OCI-LY7 (cell line): ENCODE data around the gene SH3TC2. TPM values are rescaled to one million over a fixed set of nuclear protein-coding genes. Genes with fewer than 3 reads are reported as not detected.

Experiments used
- BruUV-seq: library from RNA; stranded (reverse); fragments of 400-500 nt; replicated peaks from 2 replicates; lab custom pipeline; 2021; lab: Mats Ljungman, UMichigan
- CTCF ChIA-PET: fragments of 300-600 bp; sonication (Branson Sonifier 250); formaldehyde crosslinking; loops from one replicate; lab custom pipeline; 2022; ENCODE audit warnings: antibody characterized with exemption; ENCODE audit not compliant: unreplicated experiment; lab: Charles Lee
- POLR2A ChIA-PET: fragments of 300-600 bp; sonication (Branson Sonifier 250); formaldehyde crosslinking; loops from one replicate; lab custom pipeline; 2022; ENCODE audit warnings: antibody characterized with exemption; lab: Charles Lee
- DNase-seq: peaks from one replicate; pipeline ENCODE4 v3.0.0-alpha.2; 2015; ENCODE audit warnings: low spot score
- H2AFZ ChIP-seq: fragments of 200-600 bp; sonication (generic), shearing (Covaris generic); 2 replicates; pipeline ENCODE4 v1.6.1; 2014; ENCODE audit warnings: mild to moderate bottlenecking, antibody characterized with exemption, low read length, moderate library complexity
- H3K27ac ChIP-seq: fragments of 200-600 bp; sonication (generic); 2 replicates; pipeline ENCODE4 v1.5.1; 2014; ENCODE audit warnings: mixed run types, low read depth, mild to moderate bottlenecking, moderate library complexity, low read length, inconsistent platforms; ENCODE audit not compliant: poor library complexity, severe bottlenecking
- H3K36me3 ChIP-seq: fragments of 200-600 bp; sonication (generic); 2 replicates; pipeline ENCODE4 v1.6.1; 2014; ENCODE audit warnings: mild to moderate bottlenecking, antibody characterized with exemption, low read length, moderate library complexity, mixed read lengths; ENCODE audit not compliant: insufficient read depth
- H3K4me1 ChIP-seq: fragments of 200-600 bp; sonication (generic); 2 replicates; pipeline ENCODE4 v1.5.1; 2014; ENCODE audit warnings: mild to moderate bottlenecking, low read length; ENCODE audit not compliant: insufficient read depth, poor library complexity, severe bottlenecking
- H3K4me2 ChIP-seq: fragments of 200-600 bp; sonication (generic); 2 replicates; pipeline ENCODE4 v1.6.1; 2014; ENCODE audit warnings: mild to moderate bottlenecking, low read length
- H3K4me3 ChIP-seq: fragments of 200-600 bp; sonication (generic); 2 replicates; pipeline ENCODE4 v1.5.1; 2014; ENCODE audit warnings: mild to moderate bottlenecking, low read depth, low read length; ENCODE audit not compliant: poor library complexity, severe bottlenecking
- H3K79me2 ChIP-seq: fragments of 200-600 bp; sonication (generic); 2 replicates; pipeline ENCODE4 v1.6.1; 2016; ENCODE audit warnings: low read depth, mild to moderate bottlenecking, low read length, moderate library complexity, mixed read lengths; ENCODE audit not compliant: insufficient read depth
- H3K9me2 ChIP-seq: fragments of 200-600 bp; sonication (generic); 2 replicates; pipeline ENCODE4 v1.6.1; 2016; ENCODE audit warnings: mild to moderate bottlenecking, low read length, mixed read lengths; ENCODE audit not compliant: insufficient read depth
- H3K9me3 ChIP-seq: fragments of 200-600 bp; sonication (generic); 2 replicates; pipeline ENCODE4 v1.6.1; 2014; ENCODE audit warnings: mild to moderate bottlenecking, mixed run types, low read length, mixed read lengths
- H4K20me1 ChIP-seq: fragments of 200-600 bp; sonication (generic); 2 replicates; pipeline ENCODE4 v1.6.1; 2014; ENCODE audit warnings: mild to moderate bottlenecking, antibody characterized with exemption, low read length, moderate library complexity, mixed read lengths; ENCODE audit not compliant: insufficient read depth
- CTCF ChIP-seq: fragments of 200-600 bp; sonication (generic); conservative IDR thresholded peaks from 2 replicates; pipeline ENCODE4 v1.5.1; 2014; ENCODE audit warnings: mild to moderate bottlenecking, antibody characterized with exemption, low read length, moderate library complexity, mixed read lengths
- EZH2phosphoT487 ChIP-seq: fragments of 200-600 bp; sonication (generic); IDR thresholded peaks from 2 replicates; pipeline ENCODE4 v1.6.1; 2018; ENCODE audit warnings: low read depth, borderline replicate concordance, mild to moderate bottlenecking, mixed run types, antibody characterized with exemption, low read length, moderate library complexity, mixed read lengths
- intact Hi-C: fragments of 100-400 bp; cut with micrococcal nuclease; formaldehyde crosslinking; loops from one replicate; pipeline ENCODE4 v1.10.0; 2022; ENCODE audit not compliant: unreplicated experiment
- total RNA-seq, 2 experiments: library from RNA; depleted of rRNA in 1 of 2; stranded (reverse); fragments of >200 nt in 1 of 2; shearing (Covaris generic) in 1 of 2; gene quantifications; 2 replicates each; pipeline ENCODE4 v1.2.3, GENCODE V29; 2014 to 2022

Gene SH3TC2
- total RNA-seq, 2 experiments from 2014 or later, result not detected

GRCh38 chr5:148962761-148963324 lies 100.0 kb downstream of the SH3TC2 start:
- Histone ChIP-seq H3K4me1 (no peaks in the 10 kb centered on the region), H4K20me1 (no peaks in the 10 kb centered on the region), H3K9me3 (no peaks in the 10 kb centered on the region), H3K4me3 (no peak overlapping the region), H3K36me3 (no peaks in the 10 kb centered on the region), H3K9me2 (no peaks in the 10 kb centered on the region), H2AFZ (no peak overlapping the region; the same call in 1 of the 2 replicates), H3K79me2 (no peaks in the 10 kb centered on the region), H3K4me2 (no peak overlapping the region), H3K27ac (no peak overlapping the region)
- TF ChIP-seq CTCF (no peak), EZH2phosphoT487 (no peak)
- DNase-seq, result no peak
- intact Hi-C loops, result no loop called here
- BruUV-seq, result no TSS peak
- CTCF ChIA-PET, result interaction anchor here (0.9 kb wide), 1 partner anchor 222 kb away, joined by 5 read pairs; no protein-coding TSS in a partner anchor
- POLR2A ChIA-PET, result interaction anchor here (0.5 to 1.5 kb wide), 7 partner anchors 14 to 614 kb away, joined by 3 to 7 read pairs (median 3); no protein-coding TSS in a partner anchor

- DNase-seq, result no peak
- Histone ChIP-seq H3K4me2 (no peak overlapping the region), H3K27ac (no peak overlapping the region), H3K9me2 (no peaks in the 10 kb centered on the region), H3K79me2 (no peaks in the 10 kb centered on the region), H3K9me3 (no peaks in the 10 kb centered on the region), H2AFZ (no peak overlapping the region), H3K4me3 (no peak overlapping the region), H3K36me3 (no peaks in the 10 kb centered on the region), H4K20me1 (no peaks in the 10 kb centered on the region), H3K4me1 (no peaks in the 10 kb centered on the region)
- ChIA-PET CTCF (interaction anchor here (1.0 to 1.2 kb wide), 2 partner anchors 222 to 229 kb away, joined by 3 to 4 read pairs; no protein-coding TSS in a partner anchor), POLR2A (interaction anchor here (1.0 to 1.5 kb wide), 2 partner anchors 16 to 224 kb away, joined by 3 to 7 read pairs; no protein-coding TSS in a partner anchor)
- intact Hi-C loops, result no loop called here
- TF ChIP-seq CTCF, result no peak
- BruUV-seq, result no TSS peak
Measured at GRCh38 chr5:148962200-148962550, 100.7 kb downstream of the SH3TC2 start.
